SK-N-SH (cell line): ENCODE data around the gene TLN1.

Source experiments
- FOXM1 ChIP-seq: IDR thresholded peaks from 2 replicates; pipeline ENCODE4 v1.4.0; 2012; ENCODE audit warnings: low read depth, mild to moderate bottlenecking
- GATA2 ChIP-seq: sonication (generic); formaldehyde crosslinking; IDR thresholded peaks from 2 replicates; pipeline ENCODE4 v1.5.0; 2020; ENCODE audit warnings: mild to moderate bottlenecking, missing genetic modification reagents
- JUND ChIP-seq: IDR thresholded peaks from 2 replicates; pipeline ENCODE4 v1.4.0; 2012
- MXI1 ChIP-seq: IDR thresholded peaks from 2 replicates; pipeline ENCODE4 v1.6.1; 2012; ENCODE audit warnings: mild to moderate bottlenecking, low read depth, low read length, improper control_type of control experiment
- NRF1 ChIP-seq: IDR thresholded peaks from 2 replicates; pipeline ENCODE4 v1.6.1; 2012; ENCODE audit warnings: low read depth, mild to moderate bottlenecking, low read length
- RFX5 ChIP-seq: IDR thresholded peaks from 2 replicates; pipeline ENCODE4 v1.6.1; 2012; ENCODE audit warnings: mild to moderate bottlenecking, improper control_type of control experiment, low read length
- TCF12 ChIP-seq: IDR thresholded peaks from 2 replicates; pipeline ENCODE4 v1.4.0; 2012
- TF ChIP-seq, protein P1 (sequence below): fragments of 200-600 bp; sonication (generic); IDR thresholded peaks from 2 replicates; pipeline ENCODE4 v1.6.1; 2017; ENCODE audit warnings: antibody characterized with exemption, mild to moderate bottlenecking, moderate library complexity
- TF ChIP-seq, protein P2 (sequence below): IDR thresholded peaks from 2 replicates; pipeline ENCODE4 v1.6.1; 2012; ENCODE audit warnings: mild to moderate bottlenecking, low read depth, low read length, moderate library complexity

DNA sequence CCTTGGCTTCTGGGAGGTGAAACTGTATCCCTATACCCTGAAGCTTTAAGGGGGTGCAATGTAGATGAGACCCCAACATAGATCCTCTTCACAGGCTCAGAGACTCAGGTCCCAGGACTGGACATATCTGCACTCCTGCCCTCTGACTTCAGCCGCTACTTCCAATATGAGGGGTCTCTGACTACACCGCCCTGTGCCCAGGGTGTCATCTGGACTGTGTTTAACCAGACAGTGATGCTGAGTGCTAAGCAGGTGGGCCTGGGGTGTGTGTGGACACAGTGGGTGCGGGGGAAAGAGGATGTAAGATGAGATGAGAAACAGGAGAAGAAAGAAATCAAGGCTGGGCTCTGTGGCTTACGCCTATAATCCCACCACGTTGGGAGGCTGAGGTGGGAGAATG lies 52.9 kb downstream of the TLN1 start:
- TF ChIP-seq, protein P1, sequence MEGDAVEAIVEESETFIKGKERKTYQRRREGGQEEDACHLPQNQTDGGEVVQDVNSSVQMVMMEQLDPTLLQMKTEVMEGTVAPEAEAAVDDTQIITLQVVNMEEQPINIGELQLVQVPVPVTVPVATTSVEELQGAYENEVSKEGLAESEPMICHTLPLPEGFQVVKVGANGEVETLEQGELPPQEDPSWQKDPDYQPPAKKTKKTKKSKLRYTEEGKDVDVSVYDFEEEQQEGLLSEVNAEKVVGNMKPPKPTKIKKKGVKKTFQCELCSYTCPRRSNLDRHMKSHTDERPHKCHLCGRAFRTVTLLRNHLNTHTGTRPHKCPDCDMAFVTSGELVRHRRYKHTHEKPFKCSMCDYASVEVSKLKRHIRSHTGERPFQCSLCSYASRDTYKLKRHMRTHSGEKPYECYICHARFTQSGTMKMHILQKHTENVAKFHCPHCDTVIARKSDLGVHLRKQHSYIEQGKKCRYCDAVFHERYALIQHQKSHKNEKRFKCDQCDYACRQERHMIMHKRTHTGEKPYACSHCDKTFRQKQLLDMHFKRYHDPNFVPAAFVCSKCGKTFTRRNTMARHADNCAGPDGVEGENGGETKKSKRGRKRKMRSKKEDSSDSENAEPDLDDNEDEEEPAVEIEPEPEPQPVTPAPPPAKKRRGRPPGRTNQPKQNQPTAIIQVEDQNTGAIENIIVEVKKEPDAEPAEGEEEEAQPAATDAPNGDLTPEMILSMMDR, result no peak
- TF ChIP-seq TCF12, result no peak
- no peak for TF ChIP-seq FOXM1
- TF ChIP-seq NRF1, result no peak
- TF ChIP-seq JUND, result no peak
- TF ChIP-seq, protein P2, sequence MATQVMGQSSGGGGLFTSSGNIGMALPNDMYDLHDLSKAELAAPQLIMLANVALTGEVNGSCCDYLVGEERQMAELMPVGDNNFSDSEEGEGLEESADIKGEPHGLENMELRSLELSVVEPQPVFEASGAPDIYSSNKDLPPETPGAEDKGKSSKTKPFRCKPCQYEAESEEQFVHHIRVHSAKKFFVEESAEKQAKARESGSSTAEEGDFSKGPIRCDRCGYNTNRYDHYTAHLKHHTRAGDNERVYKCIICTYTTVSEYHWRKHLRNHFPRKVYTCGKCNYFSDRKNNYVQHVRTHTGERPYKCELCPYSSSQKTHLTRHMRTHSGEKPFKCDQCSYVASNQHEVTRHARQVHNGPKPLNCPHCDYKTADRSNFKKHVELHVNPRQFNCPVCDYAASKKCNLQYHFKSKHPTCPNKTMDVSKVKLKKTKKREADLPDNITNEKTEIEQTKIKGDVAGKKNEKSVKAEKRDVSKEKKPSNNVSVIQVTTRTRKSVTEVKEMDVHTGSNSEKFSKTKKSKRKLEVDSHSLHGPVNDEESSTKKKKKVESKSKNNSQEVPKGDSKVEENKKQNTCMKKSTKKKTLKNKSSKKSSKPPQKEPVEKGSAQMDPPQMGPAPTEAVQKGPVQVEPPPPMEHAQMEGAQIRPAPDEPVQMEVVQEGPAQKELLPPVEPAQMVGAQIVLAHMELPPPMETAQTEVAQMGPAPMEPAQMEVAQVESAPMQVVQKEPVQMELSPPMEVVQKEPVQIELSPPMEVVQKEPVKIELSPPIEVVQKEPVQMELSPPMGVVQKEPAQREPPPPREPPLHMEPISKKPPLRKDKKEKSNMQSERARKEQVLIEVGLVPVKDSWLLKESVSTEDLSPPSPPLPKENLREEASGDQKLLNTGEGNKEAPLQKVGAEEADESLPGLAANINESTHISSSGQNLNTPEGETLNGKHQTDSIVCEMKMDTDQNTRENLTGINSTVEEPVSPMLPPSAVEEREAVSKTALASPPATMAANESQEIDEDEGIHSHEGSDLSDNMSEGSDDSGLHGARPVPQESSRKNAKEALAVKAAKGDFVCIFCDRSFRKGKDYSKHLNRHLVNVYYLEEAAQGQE, result no peak
- no peak for TF ChIP-seq MXI1
- no peak for TF ChIP-seq GATA2
- no peak for TF ChIP-seq RFX5
